OCI-LY3 (cell line): ENCODE data around the gene GOLPH3L.

Source experiments
- CTCF ChIP-seq: fragments of 200-600, 300-600 bp; sonication (generic); IDR thresholded peaks from 2 replicates; pipeline ENCODE4 v1.5.1; 2014; ENCODE audit warnings: antibody characterized with exemption, low read length, low read depth
- EZH2phosphoT487 ChIP-seq: fragments of 200-600 bp; shearing (Covaris generic); IDR thresholded peaks from 2 replicates; pipeline ENCODE4 v1.6.1; 2018; ENCODE audit warnings: antibody characterized with exemption, mixed run types, low read depth

DNA sequence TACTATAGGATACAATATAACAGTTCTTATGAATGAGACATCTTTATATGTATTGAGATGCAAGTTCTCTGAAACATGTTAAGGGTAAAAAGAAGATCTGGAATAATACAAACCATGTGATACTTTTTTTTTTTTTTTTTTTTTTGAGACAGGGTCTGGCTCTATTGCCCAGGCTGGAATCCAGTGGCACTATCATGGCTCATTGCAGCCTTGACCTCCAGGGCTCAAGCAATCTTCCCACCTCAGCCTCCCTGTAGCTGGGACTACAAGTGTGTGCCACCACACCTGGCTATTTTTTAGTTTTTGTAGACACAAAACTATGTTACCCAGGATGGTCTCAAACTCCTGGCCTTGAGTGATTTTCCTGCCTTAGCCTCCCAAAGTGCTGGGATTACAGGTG lies 95.4 kb downstream of the GOLPH3L start:
- no peak for TF ChIP-seq CTCF
- no peak for TF ChIP-seq EZH2phosphoT487
